Fibroblast of skin of right quadriceps (primary cell): ENCODE data around the gene DAB1.

ENCODE experiments used
- DNase-seq: peaks from one replicate; pipeline ENCODE4 v3.0.0-alpha.2; 2013

Gene DAB1

DNA sequence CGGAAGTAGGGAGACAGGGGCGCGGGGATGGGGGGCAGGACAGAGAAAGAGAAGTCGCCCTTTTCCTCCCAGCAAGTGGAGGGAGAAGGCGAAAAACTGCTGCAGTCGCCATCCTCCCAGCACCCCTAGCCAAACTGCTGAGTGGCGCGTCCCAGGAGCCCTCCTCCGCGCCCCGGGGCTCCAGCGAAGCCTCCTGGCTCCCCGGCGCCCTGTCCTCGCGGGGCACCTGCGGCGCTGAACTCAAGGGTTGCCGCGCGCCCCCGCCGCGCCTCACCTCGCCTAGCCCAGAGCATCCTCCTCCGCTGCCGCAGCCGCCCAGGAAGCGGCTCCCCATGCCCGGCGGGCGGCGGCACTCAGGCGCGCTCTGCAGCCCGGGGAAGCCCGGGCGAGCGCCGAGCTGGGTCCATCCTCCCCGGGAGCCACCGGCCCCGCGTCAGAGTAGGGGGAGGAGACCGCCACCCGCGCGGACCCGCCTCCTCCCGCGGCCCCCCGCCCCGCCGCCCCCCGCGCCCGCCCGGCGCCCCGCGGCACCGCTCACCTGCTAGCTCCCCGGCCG is at the start of gene DAB1:
TSS of gene DAB1 (minus strand) at position 405 of the 556 bp plus-strand sequence. CDS start 133,030 bp downstream, outside the sequence.
- peak; percentile 32 for DNase-seq

DNA sequence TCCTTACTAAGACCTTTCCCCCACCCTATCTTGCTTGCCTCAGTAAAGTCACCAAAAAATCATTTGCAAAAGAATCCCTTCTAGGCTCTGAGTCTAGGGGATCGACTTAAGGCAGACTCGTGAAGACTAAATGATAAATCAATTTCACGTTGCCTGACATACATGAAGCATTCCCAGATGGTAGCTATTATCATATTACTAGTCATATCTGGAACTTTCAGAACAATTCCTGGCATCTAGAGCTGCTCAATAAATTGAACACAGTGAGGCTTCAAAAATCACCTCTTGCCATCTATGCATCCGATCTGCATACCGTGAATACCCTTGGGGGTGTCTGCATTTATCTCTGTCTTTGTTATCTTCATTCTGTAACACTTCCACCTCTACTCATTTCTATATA is 49.6 kb upstream of the DAB1 start:
- DNase-seq = peak; percentile 77

DNA sequence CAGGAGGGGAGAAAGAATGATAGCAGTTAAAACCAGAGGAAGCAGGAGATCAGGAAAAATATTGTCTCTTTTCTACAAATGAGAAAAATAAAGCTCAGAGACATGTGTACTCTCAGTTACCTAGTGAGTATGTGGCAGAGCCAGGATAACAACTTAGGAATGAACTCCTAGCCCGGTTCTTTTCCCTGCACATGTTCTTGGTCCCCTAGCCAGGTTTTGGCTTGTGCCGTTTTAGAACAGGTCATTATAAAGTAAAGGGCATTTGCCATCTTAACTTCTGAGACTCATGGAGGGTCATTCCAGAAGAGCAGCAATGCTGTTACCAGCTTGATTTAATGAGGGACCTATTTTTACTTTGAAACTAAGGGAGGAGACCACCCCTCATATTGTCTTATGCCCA is 48.1 kb upstream of the DAB1 start:
- no peak for DNase-seq

DNA sequence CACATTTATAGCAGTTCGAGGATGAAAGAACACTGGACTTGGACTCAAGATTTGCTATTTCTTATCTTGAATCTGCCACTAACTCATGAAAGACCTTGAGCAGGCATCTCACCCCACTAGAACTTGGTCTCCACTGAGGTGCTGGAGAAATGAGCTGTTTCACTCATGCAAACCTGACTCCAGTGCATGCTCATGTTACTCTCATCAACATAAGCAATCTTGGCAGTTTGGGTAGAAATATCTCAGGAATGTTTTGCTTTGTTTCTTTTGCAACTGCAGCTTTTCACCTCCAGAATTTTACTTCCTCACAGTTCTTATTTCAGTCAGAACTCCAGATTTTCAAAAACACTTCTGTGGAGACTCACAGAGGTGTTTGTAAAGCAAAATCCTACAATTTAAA is 46.2 kb upstream of the DAB1 start:
- peak; percentile 79 for DNase-seq

DNA sequence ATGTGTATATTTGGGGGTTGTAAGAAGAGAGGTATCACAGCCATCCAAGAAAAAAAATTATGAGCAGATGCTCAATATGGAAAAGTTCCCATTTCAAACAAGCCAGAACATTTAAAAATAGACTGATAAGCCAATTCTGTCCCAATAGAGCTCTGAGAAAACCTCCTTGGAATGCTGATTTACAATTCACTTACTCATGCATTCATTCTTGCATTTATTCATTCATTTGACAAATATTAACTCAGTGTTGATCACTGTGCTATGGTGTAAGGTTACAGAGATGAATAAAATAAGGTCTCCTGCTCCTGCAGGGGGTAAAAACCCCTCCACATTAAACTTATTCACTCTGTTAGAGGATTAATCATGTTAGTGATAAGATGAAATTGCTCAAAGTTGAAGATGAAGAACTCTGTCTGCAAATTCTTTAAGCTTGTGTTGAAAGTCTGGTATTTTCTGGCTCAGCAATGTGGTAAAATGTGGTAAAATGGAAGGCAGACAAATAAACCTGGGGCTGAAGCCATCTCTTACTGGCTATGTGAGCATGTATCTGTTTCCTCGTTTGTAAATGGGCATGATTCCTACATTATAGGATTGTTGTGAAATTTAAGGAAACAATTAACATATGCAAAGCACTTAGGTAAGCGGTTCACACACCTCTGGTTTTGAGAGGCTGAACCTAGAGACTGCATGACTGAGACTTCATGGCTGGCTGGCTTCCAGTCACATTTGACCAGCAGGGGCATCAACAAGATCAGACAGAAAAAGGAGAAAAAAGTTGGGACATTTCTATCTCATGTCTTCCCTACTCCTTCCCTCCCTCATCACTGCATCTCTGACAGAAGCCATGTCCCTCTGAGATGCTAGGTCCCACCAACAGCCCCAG is 45.0 kb upstream of the DAB1 start:
- peak; percentile 97 for DNase-seq

DNA sequence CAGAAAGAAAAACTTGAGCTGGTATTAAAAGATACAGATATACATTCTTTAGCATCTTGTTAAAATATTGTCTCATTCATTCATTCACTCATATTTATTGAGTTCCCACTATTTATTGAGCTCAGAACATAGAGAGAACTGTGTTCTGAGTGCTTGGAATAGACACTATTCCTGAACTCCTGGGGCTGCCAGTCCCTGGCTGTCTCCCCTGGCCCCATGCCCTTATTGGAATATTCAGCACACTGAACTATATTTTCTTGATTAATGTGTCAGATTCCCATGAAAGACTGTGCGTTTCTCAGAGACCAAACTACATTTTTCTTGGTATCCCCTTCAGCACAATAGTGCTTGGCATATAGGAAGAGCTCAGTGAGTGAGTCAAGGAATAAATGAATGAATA is 44.0 kb upstream of the DAB1 start:
- no peak for DNase-seq

DNA sequence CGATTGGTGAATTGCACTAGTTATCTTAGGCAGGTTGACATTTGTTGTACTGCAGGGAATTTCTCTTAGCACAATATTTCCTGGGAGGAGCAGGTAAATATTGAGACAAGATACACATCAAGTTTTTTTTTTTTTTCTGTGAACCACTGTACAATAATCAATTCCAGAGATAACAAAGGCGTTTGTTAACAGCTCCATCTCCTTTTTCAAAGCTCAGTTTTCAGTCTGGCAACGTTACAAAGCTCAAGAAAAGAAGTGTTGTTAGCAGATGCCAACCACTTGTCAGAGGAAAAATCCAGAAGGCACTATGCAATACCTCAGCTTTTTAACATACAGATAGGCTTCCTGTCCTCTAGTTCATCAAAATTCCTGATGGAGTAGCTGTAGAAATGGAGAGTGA is 40.9 kb upstream of the DAB1 start:
- DNase-seq = peak; percentile 20

DNA sequence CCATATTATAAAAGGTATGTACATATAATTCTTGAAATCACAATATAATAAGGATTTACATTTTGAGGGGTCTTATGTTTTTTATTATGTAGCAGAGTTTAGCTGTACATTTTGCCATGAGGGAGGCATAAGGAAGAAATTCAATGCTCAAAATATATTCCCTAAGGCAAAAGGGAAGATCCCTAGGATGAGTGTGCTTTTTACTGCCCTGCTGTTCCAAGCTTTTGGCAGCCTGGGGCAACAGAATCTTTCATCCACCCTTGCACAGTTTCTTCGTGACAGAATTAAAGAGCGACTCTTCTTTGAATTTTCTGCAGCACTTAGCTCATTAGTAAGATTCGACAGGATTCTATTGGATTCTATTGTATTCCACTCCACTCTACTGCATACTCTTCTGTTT is 39.5 kb upstream of the DAB1 start:
- DNase-seq = no peak

DNA sequence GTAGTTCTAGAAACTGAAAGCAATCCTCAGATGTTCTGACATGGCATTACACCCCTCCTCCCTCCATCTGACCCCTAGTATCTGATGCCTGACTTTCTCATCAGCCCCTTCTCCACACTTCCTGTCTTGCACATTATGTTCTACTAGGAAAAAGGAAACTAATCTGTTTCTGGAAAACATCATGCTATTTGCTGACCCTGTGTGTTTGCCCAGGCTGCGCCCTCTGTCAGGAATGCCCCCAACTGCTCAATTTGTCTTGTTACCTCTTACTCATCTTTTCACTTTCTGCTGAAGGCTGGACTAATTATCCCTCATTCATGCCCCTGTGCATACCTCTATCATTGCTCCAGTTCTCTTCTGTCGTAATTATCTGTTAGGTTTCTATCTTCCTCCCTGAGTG is 37.5 kb upstream of the DAB1 start:
- DNase-seq = no peak

DNA sequence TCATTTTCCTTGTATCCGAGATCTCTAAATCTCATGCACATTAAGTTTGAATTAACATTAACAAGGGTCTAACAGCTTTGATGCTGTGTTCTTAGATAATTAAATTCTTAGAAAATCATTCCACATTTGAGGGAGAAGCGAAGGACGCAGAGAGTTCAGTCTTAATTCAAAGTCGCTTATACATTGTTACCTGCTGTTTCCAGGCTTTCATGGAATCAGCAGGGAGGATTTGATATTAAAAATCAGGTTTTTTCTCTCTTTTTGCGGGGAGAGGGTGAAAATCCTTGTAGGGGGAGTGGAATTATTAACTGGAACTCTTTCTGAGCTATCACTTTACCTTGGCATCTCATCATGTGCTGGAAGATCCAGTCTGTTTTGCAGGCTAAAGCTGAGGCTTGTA is 27.7 kb upstream of the DAB1 start:
- no peak for DNase-seq

DNA sequence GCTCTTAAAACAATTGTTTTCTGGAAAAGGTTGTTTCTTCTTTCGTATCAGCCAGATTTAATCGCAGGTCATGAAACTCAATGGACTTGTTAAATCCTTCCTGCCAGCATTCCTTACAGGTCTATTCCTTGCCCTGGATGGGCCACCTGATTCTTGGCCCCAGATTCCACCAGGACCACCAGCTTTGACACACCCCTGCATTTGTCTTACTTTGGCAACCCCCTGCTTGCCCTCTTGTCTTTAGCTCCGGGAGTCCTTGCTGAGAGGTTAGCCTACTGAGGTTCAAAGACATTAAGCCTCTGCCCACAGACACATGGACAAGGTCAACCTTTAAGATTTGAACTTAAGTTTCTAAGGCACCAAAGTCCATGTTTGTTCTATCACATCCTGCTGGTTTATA is 27.1 kb upstream of the DAB1 start:
- no peak for DNase-seq

DNA sequence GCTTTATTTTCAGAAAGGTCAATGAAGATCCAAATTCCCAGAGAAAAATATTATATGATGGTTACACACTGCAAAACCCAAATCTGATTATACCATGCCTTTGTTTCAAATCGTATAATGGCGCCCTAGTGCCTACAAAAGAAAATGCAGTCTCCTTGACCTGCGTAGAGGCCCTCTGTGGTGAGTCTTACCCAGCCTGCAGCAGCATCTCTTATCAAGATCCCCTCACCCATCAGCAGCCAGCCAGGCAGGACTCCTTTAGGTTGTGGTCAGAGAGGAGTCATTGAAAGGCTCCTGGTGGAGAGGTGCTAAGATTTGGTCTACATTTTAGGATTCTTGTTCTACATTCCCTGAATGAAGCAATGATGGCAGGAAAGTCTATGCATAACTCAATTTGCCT is 23.7 kb upstream of the DAB1 start:
- DNase-seq = no peak

DNA sequence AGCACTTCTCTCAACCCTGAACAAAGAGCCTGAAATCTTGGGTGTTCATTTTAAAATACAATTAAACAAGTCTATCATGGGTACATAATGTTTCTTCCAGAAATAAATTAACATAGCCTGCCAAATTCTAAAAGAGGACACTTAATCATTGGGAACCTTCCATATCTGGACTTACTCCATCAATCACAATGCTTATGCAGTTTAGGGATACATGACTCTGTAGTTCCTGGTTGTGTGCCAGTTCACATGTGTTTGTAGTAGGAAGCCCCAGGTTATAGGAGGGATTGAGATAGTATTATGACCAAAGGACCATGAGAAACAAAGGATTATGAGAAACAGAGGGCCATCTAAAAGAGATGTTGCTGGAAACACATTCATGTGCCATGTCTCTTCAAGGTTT is 19.1 kb upstream of the DAB1 start:
- no peak for DNase-seq

DNA sequence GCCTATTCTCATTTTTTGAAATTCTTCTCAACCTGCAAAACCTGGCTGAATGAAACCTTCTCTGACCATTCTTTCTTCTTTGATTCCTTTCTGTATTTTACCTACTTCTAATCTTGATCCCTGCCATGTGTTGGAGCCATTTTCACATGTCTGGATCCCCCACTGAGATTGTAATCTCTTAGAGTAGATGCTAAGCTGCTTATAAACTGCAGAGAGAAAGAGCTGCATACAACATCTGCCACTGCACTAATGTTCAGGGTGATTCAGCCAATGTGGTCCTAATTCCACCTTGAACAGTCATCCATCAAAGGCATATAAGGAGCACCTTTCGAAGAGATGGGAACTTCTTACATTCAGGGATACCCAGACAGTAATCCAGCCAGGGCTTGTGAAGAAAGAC is 16.2 kb upstream of the DAB1 start:
- DNase-seq = no peak

DNA sequence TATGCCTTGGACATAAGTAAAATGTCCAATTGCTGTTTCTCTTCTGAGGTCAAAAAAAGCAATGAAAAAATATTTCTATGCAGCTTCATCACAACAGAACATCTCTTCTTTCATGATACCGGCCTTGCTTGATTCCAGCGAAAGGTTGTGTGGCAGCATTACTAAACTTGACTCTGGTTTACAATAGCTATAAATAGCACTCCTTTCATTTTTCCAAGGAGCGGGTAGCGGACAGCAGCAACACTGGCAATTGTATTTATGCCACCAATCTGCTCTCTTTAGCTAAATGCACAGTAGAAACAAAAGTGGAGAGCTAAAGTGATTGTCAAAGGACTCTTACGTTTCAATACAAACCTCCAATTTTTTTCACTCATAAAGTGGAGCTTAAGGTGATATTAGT is 7.5 kb upstream of the DAB1 start:
- DNase-seq = no peak

DNA sequence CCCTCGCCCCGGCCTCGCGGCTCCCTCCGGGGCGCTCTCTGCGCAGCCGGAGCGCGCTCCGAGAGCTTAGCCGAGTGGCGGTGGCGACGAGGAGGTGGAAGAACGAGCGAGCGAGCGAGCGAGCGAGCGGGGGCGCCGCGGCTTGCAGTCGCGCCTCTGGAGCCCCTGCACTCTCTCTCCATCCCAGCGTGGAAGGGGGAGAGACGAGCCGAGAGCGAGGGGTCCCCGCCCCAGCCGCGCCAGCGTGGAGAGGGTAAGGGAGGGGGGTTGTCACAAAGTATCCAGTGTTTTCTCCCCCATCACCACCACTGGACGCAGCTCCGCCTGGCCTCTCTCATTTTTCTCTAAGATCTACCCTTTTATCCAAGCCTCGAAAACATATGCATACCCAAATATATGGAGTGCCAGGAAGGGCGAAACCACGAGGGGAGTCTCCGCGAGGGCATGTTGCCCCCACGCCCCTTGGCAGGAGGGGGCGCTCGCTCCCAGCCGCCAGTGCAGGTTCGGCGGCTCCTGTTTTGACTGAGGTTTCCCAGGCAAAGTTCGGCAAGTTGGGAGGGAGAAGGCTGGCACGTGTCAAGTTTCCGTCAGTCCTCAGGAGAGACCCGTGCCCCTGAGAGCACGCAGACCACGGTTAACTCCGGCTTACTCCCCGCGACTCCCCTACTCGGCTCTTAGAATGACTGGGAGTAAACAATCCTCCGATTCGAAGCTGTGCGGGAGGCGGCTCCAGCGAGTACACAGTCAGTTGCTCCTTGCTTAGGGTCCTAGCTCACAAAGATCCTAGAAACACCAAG is 569 bp upstream of the DAB1 start:
- DNase-seq = peak; percentile 59

DNA sequence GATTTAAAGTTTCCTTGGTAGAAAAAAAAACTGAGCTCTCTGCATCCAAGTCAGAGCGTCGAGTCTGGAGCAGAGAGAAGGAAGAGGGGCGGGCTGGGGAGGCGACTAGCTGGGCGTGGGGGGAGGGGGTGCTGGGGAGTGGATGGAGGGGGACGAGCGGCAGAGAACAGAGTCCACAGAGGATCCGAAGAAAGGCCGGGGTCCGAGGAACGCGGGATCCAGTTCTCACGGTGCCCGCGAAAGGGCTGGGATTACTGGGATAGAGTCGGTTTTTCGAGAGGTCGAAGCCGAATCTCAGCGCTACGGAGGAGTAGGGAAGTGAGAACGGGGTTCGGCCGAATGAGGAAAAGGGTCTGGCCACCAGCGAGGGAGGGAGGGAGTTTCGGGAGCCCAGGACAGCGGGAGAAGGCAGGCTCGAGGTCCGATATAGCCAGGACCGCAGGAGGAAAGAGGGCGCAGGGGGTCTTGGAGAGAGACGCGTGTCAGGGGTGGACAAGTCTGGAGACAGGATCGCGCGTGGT is 665 bp downstream of the DAB1 start:
- DNase-seq = peak; percentile 38

DNA sequence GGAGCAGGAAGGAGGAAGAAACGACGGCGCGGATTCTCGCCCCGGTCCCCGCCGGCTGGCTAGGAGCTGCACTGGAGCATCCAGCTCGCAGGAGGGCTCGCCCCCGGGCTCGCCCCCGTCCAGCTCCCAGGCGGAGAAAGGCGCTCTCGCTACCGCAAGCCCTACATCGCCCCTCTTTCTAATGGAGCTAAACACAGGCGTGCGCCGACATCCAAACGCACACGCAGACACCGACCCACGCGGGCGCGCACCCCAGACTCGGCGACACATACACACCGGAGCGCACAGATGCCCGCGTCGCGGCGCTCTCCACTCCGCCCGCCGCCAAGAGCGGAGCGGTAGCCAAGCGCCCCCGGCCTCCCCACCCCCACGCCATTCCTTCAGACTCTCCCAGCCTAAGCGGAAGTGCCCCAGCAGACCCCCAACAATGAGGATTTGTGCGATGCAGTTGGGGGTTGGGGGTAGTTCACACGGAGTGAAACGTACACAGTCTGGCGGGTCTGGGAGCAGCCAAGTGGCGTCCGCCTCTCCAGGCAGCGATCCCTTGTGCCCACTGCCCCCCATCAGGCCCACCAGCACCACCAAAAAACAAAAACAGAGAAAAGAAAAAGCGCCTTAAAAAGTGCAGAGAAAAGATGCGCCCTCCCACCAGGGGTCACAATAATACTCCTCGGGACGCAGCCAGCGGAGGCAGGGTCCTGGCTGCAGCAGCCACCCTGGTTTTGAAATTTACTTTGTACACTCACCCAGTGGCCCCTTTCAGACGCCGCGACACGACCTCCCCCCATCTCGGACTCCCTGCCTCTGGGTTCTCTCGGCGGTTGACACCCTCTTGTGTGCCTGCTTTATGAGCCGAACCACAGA is 1.4 kb downstream of the DAB1 start:
- DNase-seq = peak; percentile 47

DNA sequence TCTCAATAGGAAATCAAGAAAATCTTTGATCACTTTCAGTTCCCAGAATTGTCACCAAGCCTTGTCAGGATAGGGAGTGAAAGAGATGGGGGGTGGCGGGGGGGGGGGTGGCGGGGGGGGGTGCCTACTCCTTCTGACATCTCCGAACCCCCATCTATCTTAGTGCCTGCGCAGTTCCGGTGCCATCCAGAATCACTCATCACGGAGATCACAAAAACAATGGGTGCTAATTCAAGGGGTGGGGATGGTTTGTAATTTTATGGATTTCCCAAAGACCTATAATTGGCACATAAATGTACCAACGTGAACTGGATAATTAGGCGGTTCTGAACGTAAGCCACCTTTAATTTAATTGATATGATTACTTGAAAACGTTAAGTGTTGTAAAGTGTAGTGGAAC is 2.1 kb downstream of the DAB1 start:
- no peak for DNase-seq

DNA sequence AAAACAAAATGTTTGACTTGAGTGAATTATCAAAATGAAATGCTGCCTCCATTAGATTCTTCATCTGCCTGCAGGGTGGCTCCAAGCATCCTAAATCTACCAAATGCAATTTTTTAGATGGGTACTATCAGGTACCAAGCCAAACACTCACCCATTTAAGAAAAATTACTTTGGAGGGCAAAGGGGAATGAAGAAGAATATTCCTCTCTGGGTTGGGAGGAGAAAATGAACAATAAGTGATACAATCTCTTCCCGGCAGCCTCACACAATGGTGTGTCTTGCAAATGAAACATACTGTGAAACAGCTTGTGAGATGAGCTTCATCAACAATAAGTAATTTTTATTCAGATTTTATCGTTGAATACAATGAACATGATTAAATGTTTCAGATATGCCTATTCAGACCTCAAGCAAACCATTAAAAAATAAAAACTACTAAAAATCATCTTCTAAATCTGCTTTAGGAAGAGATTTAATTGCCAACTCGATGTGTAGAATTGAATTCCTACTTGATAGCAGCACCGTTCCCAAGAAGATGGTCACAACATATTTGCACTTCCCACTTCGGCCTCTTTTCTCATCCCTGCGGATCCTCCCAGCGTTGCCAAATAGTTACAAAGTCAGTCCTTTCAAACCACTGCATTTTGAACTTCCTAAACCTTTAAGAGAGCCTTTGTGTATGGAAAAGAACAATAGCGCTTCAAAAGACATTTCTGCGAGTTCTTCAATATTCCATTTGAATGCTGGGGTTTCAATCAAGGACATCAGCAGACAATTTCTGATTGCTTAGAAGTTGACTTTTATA is 2.7 kb downstream of the DAB1 start:
- DNase-seq = peak; percentile 13

DNA sequence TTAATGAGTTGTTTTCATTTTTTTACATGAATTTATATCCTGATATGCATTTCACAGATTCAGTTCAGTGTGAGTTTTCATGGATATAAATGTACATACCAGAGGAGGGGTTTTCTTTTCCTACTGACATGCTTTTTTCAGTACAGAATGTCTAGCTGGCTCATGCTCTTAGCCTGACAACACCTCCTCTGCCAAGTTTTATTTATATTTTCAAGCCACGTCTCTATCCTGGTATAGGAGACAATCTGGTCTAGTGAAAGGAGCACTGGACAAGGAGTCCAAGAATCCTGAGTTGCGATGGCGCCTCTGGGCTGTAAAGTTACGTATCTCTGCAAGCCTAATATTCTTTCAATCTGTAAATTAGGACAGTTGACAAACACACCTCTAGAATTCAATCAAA is 4.9 kb downstream of the DAB1 start:
- no peak for DNase-seq

DNA sequence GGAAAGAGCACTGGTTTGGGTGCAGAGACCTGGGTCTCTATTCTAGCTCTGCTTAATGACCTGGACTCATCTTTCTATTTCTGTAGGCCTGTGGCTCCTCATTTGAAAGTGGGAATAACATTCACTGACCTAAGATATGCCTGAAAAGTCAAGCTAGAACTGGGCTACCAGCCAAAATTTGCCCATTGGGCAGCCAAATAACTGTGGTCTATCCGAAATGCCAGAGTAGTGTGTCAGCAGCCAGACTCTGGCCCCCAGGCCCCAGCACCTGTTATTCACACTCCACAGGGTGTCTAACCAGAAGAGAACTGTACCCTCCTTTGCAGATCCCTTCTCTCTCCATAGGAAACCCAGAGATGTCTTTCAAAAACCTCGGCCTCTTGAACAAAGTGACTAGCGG is 12.6 kb downstream of the DAB1 start:
- peak; percentile 65 for DNase-seq
